GM19324 (cell line): Measurements from ENCODE around the gene SPDYE2B.
"Not testable (repeated sequence)": the region's sequence is repeated elsewhere in the genome, so short reads cannot be mapped to it uniquely, and the experiment has no call there.

ENCODE experiments used
- ATAC-seq: cut with Tn5 transposase; IDR thresholded peaks from one replicate; pipeline ENCODE4 v1.9.1; 2021; ENCODE audit warnings: mild to moderate bottlenecking, moderate library complexity; ENCODE audit not compliant: unreplicated experiment, low FRiP score

SPDYE2B gene

DNA sequence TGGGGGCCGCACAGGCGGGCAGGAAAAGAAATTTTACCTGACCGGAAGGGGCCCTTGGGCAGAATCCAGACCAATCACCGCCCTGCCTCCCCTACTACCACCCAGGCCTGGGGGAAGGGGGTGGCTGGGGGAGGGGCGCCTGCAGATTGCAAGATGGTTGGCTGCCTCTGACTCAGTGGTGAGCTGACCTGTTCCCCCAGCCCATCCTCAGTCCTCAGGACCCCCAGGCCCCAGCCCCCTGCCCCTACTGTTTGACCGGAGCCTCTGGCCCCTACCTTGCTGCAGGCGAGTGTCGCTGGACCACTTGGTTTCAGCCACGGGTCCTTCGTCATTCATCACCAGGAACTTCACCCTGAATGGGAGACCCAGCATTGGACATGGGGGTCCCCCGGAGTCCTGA is 11.3 kb upstream of the SPDYE2B start:
- ATAC-seq: not testable (repeated sequence)

DNA sequence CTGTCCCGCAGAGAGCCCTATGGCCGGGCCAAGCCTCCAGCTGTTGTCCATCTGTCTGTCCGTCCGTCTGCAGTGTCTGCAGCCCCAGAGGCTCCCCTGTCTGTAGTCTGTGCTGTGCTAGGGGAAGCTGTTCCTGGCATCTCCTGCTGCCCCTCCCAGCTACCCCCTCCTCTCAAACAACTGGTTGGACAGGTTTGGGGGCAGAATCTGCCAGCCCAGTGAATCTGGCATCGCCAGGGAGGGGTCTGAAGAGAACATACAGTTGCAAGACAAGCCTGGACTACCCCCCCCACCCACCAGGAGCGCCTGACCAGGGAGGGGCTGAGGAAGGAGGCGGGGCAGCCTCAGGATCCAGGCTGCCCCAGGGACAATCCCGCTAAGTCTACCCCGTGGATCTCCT is 7.4 kb upstream of the SPDYE2B start, which contains the start of gene UPK3BL1:
UPK3BL1 (minus strand) TSS at position 101 of the 400 bp plus-strand sequence; CDS start at position 51, 50 bp downstream.
- not testable (repeated sequence) for ATAC-seq

DNA sequence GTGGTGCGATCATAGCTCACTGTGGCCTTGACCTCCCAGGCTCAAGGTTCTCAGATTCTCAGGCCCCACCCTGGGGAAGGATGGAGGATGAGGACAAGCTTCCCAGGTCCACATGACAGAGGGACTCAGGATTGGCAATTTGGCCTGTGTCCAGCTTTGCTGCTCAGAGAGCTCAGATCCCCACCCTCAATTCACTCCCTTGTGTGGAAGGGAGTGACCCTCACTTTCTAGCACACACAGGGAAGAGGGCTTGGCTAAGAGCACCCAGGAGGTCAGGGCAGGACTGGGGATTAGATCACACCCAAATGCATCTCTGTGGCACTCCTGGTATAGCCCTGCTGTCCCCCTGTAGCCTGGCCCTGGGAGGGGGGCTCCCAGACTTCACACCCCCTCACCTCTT is 6.7 kb upstream of the SPDYE2B start:
- not testable (repeated sequence) for ATAC-seq

DNA sequence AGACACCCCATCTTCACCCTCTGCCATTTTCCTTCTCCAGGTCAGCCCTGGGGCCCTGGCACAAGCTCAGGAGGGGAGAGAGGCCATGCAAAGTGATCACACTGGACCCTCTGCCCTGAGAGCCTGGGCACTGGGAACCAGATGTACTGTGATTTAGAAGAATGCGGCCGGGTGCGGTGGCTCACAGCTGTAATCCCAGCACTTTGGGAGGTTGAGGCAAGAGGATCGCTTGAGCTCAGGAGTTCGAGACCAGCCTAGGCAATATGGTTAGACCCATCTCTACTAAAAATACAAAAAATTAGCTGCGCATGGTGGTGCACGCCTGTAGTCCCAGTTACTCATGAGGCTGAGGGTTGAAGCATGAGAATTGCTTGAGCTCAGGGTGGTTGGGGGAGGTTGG is 2.3 kb upstream of the SPDYE2B start:
- not testable (repeated sequence) for ATAC-seq

- ATAC-seq: not testable (repeated sequence)
These were observed 14.6 kb downstream of the SPDYE2B start for GRCh38 chr7:102664765-102665164.

DNA sequence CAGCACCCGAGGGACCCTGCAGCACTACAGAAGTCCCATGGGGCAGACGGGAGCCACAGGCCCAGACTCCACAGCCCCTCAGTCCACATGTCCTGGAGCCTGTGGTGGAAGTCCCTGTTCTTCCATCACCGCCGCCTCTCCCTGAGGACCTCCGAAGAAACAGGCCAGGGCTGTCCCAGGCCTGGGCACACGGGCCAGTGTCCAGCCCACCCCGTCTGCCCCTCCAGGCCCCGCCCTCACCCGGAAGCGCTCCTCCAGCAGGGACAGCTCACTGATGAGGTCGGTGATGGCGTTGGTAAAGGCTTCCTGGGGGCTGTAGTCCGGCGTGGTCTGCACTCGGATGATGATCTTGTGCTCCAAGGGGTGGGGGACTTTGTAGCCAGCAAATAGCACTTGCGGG is 16.7 kb downstream of the SPDYE2B start:
- ATAC-seq: not testable (repeated sequence)

DNA sequence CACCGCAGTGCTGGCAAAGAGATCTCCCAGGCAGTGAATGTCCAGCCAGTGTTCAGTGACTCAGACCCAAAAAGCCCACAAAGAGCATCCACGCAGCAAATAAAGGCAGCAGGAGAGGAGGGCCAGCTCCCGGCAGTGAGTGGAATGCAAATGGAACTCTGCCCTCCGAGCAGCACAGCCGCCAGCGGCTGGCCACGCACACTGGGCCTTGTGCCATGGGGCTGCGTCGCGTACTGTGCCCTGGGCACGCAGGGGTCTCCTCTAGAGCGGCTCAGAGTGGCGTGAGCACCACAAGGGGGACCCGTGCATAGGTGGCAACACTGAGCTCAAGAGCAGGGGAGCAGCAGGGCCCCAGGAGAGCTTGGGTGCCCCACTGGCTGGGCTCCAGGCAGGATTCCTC is 17.4 kb downstream of the SPDYE2B start:
- ATAC-seq: not testable (repeated sequence)

DNA sequence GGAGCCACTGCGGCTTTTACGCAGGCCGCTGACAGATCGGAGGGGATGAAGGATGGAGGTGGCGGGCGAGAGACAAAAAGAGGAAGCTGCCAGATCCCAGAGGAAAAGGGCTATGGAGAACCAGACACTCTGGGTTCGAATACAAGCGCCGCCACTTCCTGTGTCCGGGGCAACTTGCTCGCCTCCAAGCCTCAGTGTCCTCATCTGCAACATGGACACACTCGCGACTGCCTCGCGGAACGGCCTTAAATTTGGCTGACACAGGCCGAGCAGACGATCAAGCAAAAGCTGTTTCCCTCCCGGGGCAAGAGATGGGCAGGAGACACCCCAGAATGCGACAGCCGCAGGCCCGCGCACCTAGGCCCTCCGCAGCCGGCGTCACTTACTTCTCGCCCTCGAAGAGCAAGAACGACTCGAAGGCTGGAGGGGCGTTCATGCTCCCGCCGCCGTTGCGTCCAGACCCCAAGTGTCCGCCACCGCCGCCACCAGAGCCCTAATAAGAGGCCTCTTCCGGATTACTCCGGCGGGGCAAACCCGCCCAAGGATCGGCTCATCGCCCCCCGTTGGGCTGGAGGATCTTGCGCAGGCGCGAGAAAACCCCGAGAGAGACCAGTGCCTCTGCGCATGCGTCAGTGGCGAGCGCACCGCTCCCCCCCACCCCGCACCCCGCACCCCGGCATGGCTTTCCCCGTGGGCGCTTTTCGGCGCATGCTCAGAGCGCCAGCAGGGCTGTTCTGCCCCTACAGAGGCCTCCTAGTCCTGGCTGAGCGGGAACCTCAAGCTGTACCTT is 21.2 kb downstream of the SPDYE2B start, which contains the start of gene POLR2J2:
POLR2J2 (minus strand) TSS at position 498 of the 790 bp plus-strand sequence; CDS start at position 436, 62 bp downstream.
- ATAC-seq: peak; percentile 87

- ATAC-seq: peak; percentile 25
These were observed 21.8 kb downstream of the SPDYE2B start for GRCh38 chr7:102671956-102672307.

DNA sequence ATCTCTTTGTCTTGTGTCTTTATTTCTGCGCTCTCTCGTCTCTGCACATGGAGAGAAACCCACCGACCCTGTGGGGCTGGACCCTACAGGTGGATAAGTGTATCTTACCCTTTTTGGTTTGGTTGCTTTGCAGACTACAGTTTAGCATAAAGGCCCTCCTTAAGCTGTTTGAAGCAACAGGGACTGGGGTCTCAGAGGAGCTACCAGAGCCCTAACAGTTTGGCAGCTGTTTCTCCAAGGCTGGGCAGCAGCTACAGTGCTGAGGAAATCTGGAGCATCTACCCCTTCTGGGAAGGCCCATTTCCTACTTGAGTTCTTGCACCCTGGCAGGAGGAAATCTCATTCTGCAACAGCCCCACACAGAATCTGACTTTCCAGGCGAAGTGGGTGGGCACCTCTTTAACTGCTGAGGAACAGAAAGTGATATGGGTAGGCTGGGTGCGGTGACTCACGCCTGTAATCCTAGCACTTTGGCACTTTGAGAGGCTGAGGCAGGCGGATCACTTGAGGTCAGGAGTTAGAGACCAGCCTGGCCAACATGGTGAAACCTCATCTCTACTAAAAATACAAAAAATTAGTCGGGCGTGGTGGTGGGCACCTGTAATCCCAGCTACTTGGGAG is 23.4 kb downstream of the SPDYE2B start:
- ATAC-seq: not testable (repeated sequence)

DNA sequence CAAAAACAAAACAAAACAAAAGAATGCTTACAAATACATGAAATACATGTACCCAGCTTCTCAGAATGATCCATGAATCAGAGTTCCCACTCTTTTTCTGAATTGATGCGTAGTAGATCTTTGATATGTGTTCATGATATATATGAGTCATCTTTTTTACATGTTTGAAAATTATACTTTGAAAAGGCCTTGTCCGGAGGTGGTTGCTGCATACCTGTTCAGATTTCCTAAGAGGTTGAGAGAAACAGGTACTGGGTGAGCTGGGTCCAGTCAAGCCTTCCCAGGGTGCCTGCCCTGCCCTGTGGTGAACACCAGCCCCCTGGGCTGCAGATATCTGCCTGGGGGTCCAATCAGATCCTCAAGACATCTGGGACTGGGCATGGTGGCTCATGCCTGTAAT is 25.4 kb downstream of the SPDYE2B start:
- not testable (repeated sequence) for ATAC-seq

- not testable (repeated sequence) for ATAC-seq
These were observed 30.7 kb downstream of the SPDYE2B start for GRCh38 chr7:102680780-102681179.

DNA sequence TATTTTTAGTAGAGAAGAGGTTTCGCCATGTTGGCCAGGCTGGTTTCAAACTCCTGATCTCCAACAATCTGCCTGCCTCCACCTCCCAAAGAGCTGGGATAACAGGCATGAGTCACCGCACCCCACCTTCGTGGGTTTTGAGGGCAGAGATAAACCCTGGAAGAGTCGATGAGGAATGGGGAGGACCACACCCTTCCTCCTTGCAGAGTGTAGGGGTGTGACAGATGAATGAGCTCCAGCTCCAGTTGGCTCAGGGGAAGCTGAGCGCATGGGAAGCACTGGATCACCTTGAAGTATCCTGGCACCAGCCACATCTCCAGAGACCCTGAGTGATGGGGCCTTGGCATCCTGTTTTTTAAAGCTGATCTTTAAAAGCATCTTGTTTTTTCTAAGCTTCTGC is 32.4 kb downstream of the SPDYE2B start:
- not testable (repeated sequence) for ATAC-seq

DNA sequence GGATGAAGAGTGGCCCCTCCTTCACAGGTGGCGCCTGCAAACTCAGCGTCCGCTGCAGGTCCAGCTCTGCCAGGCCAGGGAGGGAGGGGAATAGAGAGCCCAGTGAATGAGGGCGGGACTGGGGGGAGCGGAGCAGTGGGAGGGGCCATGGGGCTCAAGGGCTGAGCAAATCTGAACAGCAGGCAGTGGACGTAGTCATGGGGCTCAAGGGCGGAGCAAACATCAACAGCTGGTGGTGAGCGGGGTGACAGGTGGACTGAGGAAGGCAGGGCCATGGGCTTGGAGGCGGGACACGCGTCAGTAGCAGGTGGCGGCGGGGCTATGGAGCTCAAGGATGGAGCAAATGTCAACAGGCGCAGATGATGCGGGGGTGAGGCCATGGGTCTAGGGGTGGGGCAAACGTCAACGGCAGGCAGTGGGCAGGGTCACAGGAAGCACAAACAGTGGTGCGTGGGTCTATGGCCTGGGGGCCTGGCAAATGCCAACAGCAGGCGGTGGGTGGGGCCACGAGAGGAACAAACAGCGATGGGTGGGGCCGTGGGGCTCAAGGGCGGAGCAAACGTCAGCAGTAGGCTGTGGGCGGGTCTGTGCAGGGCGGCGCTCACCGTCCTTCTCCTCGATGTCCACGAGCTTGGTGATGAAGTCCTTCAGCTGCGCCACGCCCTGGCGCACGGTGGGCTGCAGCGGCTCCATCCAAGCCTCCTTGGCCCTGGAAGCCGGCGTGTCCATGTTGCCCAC is 38.3 kb downstream of the SPDYE2B start:
- ATAC-seq: not testable (repeated sequence)

GRCh38 chr7:102689436-102690282 is 39.5 kb downstream of the SPDYE2B start:
- ATAC-seq: peak; percentile 66

- not testable (repeated sequence) for ATAC-seq
These were observed 40.5 kb downstream of the SPDYE2B start for GRCh38 chr7:102690602-102691001.

- ATAC-seq: not testable (repeated sequence)
These were observed 43.9 kb downstream of the SPDYE2B start for GRCh38 chr7:102694008-102694407.

DNA sequence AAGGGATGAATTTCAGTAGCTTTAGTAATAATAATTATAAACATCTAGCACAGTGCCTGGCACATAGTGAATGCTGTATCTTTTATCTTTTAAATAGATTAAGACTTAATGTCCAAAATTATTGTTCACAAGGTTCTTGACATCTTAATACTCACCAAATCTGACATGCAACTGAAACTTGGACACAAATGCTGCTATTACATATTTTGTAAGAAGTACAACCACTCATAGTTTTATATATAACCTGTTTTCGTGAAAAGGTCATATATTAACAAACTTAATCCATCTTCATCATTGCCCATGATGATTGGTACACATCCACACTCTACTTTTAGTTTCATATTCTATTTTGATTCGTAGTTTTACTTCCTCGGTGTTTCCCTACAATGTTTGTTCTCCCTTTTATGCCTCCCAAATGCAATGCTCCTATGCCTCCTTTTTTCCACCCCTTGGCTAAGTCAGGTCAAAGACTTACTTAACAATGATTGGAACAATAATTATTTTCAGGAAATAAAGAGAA is 45.0 kb downstream of the SPDYE2B start:
- ATAC-seq: peak; percentile 45

DNA sequence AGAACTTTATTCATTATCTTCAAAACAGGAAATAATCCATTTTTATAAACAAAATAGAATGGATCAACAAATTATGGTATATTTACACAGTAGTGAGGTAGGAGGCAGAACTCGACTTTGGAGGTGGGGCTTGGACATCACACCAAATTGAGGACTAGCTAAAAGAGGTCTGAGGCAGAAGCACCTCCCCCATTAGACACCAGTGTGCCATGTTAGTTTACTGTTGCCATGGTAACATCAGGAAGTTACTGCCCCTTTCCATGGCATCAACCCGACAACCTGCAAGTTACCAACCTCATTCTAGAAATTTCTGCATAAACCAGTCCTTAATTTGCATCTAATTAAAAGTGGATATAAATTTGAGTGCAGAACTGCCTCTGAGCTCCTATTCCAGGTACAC is 45.9 kb downstream of the SPDYE2B start:
- not testable (repeated sequence) for ATAC-seq
